IPS-18c (cell line): ENCODE results near the gene RASGRF1.
A peak's percentile ranks its signal among the peaks of the same experiment; 100 is the strongest.
"Not testable (repeated sequence)": the region's sequence is repeated elsewhere in the genome, so short reads cannot be mapped to it uniquely, and the experiment has no call there.

Experiments used
- H3K4me3 ChIP-seq: 2 replicates; pipeline ENCODE4 v1.7.0; 2013; ENCODE audit warnings: low read depth, mild to moderate bottlenecking, low read length, moderate library complexity; ENCODE audit not compliant: insufficient read depth
- H3K9me3 ChIP-seq: one replicate; pipeline ENCODE4 v1.6.1; 2013; ENCODE audit warnings: mild to moderate bottlenecking, low read length, moderate library complexity; ENCODE audit not compliant: control insufficient read depth, insufficient read depth

RASGRF1 gene

DNA sequence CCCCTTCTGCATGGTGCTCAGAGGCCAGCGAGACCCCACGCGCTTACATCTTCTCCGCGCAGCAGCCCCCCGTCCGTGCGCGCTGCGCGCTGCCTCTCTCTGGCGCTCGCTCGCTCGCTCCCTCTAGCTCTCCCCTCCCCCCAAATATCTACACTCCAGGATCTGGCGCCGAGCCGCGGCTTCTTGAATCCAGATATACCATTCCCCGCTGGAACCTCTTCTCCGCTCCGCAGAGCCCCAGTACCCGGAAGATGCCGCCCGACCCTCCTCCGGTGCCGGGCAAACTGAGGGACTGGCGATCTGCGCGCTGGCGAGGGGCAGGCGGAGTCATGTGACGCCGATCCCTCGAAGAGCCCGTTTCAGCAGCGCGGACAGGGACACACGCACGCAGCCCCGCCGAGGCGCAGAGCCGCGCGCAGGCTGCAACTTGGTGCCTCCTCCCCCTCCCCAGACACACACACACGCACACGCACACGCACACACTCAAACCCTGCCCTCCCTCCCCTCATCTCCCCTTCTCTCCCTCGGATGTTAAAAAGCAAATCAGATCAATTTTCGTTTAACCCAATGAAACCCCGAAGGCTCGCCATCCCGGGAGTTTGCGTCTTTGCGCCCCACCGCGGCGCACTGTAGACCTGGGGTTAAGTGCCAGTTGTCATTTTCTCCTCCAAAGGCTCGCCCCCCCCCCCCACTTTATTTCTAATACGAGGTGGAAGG, at the start of gene RASGRF1:
TSS of gene RASGRF1 (minus strand) at position 294 of the 717 bp plus-strand sequence. CDS start at position 12, 282 bp downstream.
- Histone ChIP-seq H3K9me3 (peaks cover 6% of the 10 kb centered on the region), H3K4me3 (peak within 1 kb of the TSS; percentile 62)

GRCh38 chr15:79136434-79137046, 46.0 kb upstream of the RASGRF1 start:
- H3K9me3 ChIP-seq = peaks cover 4% of the 10 kb centered on the region
- no peak overlapping the region for H3K4me3 ChIP-seq

- H3K9me3 ChIP-seq = peaks cover 4% of the 10 kb centered on the region
- H3K4me3 ChIP-seq = no peak overlapping the region
These were observed 42.7 kb upstream of the RASGRF1 start for GRCh38 chr15:79133309-79133708.

DNA sequence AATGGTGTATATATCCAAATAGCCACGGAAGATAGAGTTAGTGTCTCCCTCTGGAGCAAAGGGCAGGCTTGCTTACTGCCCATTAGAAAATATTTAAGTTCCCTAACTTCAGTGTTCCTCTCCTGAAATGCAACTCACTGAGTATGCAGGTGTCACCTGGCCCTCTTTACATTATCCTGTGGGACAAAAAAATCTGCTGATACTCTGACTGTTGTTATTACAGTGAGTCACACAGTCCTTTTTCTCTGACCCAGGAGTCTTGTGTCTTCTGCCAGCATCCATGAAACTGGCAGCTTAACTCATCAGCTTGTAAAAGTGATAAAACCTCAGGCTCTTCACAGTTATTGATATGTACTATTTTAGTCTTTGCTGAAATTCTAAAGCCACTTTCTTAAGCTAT, 42.2 kb upstream of the RASGRF1 start:
- Histone ChIP-seq H3K9me3 (peaks cover 4% of the 10 kb centered on the region), H3K4me3 (no peak overlapping the region)

DNA sequence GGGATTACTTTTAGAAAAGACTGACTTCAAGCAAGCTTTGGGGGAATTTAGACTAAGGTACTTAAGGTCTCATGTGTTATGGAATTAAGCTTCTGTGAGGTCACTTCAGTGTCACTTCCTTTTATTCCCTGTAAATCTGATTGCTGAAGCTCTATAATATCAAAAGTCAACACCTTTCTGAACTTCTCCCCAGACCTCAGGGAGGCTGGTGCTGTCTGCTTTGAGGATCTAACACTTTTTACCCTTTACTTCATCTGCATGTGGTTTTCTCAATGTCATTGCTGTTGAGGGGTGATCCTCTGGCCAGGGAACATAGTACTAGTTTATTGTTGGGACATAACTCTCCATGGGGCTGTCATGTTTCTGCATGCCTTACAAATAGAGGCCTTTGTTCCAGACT, 41.8 kb upstream of the RASGRF1 start:
- Histone ChIP-seq H3K9me3 (peaks cover under 1% of the 10 kb centered on the region), H3K4me3 (no peak overlapping the region)

- H3K9me3 ChIP-seq = no peaks in the 10 kb centered on the region
These were observed 40.1 kb upstream of the RASGRF1 start for GRCh38 chr15:79130535-79131130.

DNA sequence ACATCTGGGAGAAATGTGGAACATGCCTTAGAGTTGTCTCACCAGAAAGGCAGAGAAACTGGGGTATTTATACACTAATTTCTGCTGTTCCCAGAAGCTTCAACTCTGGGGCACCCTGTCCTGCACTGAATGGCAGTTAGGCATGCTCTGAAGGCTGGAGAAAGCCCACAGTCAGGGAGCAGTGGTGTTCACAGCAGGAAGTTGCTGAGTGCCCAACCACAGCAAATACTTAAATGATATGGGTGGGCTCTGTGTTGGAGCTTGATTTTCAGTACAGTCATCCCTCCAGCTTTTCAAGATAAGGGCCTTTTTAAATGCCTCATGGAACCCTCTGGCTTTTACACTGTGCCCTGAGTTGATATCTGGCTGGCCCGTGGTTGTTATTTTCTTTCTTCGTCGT, 38.7 kb upstream of the RASGRF1 start:
- no peaks in the 10 kb centered on the region for H3K9me3 ChIP-seq
- H3K4me3 ChIP-seq = no peak overlapping the region

More at GRCh38 chr15:79130535-79131130, 40.1 kb upstream of the RASGRF1 start:
- no peak overlapping the region for H3K4me3 ChIP-seq

GRCh38 chr15:79128556-79128955, 38.0 kb upstream of the RASGRF1 start:
- no peak overlapping the region for H3K4me3 ChIP-seq
- no peaks in the 10 kb centered on the region for H3K9me3 ChIP-seq

- H3K9me3 ChIP-seq = no peaks in the 10 kb centered on the region
- no peak overlapping the region for H3K4me3 ChIP-seq
These were observed 33.8 kb upstream of the RASGRF1 start for GRCh38 chr15:79124388-79124787.

DNA sequence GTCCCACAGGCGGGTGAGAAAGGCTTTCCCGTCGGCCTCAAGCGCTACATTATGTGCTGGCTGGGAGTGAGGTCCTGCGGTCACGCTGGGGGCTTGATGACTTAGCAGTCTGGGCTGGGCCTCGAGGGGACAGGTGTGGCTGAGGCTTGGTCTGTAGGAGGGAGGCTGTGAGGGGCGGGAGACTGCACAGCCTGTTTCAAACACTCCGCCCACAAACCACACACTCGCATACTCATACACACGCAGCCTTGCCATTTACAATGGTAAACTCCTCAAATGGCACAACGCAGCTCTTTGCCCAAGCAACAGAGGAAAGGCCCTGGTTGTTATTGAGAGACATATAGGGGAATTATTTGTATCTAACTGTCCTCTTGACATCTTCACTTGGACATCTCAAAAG, 32.4 kb upstream of the RASGRF1 start:
- H3K9me3 ChIP-seq = no peaks in the 10 kb centered on the region
- H3K4me3 ChIP-seq = no peak overlapping the region

DNA sequence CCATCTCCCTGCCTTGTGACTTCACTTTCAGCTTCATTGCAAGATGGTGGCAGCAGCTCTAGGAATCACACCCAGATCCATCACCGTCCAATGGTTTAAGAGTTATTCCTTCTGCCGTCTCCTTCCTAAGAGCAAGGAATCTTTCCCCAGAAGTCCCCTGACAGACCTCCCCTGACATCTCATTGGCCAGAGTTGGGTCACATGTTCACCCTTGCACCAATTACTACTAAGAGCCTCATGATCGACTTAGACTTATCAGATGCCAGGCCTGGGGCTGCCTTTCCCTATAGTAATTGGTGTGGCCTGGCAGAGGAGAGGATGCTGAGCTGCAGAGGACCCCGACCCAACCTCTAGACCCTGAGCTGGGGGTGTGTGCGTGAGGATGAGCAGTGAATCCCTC, 31.8 kb upstream of the RASGRF1 start:
- H3K4me3 ChIP-seq = no peak overlapping the region
- no peaks in the 10 kb centered on the region for H3K9me3 ChIP-seq

DNA sequence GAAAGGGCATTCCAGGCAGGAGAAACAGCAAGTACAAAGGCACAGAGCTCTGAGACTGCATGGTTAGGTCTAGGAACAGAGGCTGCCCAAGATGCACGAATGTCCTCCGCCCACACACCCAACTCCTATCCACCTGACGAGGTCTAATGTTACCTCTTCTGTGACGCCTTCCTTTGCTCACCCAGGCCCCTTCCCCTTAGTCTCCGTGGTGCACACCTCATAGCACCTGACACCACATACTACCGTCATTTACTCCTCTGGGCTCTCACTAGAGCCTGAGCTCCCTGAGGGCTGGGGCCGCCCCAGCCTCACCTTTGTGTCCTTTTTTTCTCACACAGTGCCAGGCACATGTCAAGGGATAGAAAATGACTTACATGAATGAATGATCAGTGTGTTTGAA, 31.0 kb upstream of the RASGRF1 start:
- Histone ChIP-seq H3K4me3 (no peak overlapping the region), H3K9me3 (no peaks in the 10 kb centered on the region)

- Histone ChIP-seq H3K9me3 (no peaks in the 10 kb centered on the region), H3K4me3 (no peak overlapping the region)
These were observed 27.0 kb upstream of the RASGRF1 start for GRCh38 chr15:79117442-79118204.

GRCh38 chr15:79116771-79117170, 26.2 kb upstream of the RASGRF1 start:
- H3K9me3 ChIP-seq = no peaks in the 10 kb centered on the region
- H3K4me3 ChIP-seq = no peak overlapping the region

DNA sequence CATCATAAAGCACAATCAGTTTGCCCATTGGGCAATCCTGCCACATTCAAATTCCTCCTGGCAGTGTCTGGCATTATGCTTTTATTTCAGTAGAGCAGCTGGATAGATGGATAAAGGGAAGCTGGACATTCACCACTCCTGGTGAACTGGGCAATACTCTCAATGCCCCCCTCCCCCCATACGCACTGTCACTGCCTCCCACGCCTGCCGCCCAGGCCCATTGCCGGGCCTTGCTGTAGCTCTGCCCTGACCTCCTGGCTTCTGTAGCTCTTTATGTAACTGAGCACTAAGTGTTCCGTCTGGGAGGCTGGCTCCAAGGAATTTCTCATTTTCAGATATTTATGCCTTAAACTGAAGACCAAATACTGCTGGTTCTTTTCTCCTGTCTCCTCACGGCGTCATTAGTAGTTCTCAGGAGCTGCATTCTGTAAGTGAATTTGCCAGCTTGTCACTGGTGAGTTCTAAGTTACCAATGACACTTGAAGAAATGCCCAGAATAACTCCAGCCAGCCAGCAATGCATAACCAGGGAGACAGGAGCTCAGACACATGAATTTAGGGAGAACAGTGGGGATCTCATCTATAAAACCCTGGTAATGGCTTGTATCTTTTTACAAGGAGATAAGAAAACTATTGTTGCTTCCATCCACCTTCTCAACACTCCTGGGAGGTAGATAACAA, 25.5 kb upstream of the RASGRF1 start:
- no peaks in the 10 kb centered on the region for H3K9me3 ChIP-seq
- H3K4me3 ChIP-seq = no peak overlapping the region

DNA sequence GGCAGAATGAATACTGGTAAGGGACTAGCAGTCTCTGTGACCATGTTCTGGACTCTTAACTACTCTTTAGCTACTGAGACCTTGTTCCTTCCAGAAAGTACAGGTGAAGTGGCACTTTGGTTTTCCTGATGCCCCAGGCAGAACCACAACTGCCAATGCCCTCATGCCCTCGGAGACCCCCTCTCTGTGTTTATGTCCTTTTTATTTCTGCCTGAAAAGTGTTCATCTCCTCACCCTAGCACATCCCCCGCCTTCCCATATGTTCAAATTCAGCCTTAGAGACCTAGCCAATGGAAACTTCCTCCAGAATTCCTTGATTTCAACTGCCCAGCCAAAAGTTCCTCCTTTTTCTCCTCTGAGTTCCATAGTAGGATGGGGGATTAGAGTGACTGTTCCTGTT, 23.3 kb upstream of the RASGRF1 start:
- no peaks in the 10 kb centered on the region for H3K9me3 ChIP-seq
- no peak overlapping the region for H3K4me3 ChIP-seq

- not testable (repeated sequence) for H3K9me3 ChIP-seq
These were observed 20.8 kb upstream of the RASGRF1 start for GRCh38 chr15:79111404-79111803.

More at GRCh38 chr15:79111404-79111803, 20.8 kb upstream of the RASGRF1 start:
- H3K4me3 ChIP-seq = not testable (repeated sequence)
